Hematopoietic multipotent progenitor cell treated with erythropoietin and hydrocortisone succinate and interleukin-3 and kit ligand, for 4 days (in vitro differentiated cells): ENCODE results near the gene DDX31.
A peak's percentile ranks its signal among the peaks of the same experiment; 100 is the strongest.

Source experiments
- DNase-seq: peaks from one replicate; pipeline ENCODE4 v3.0.0-alpha.2; 2015

Gene DDX31

GRCh38 chr9:132592451-132592850 is 77.3 kb downstream of the DDX31 start:
- no peak for DNase-seq

- DNase-seq = no peak
Measured at GRCh38 chr9:132591751-132592314, 78.0 kb downstream of the DDX31 start.

DNA sequence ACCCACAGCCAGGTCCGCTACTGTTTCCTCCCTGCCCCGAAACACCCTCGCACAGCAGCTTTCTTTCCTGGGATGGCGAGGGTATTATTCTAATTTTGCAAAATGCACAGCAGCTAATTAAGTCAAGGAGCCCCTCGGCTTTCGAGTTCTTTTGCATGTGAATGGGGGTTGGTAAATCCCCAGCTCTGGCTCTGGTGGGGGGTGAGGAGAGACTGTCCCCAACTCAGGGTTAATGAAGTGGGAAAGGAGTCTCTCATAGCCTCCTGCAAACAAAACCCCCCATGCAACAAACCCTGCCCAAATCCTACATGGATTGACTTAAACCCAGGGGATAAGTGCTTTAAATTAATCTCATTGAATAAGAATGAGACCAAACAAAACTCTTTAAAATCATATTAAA is 78.5 kb downstream of the DDX31 start:
- DNase-seq = no peak

GRCh38 chr9:132590318-132591182 is 79.2 kb downstream of the DDX31 start:
- DNase-seq = no peak

GRCh38 chr9:132590037-132590317 is 79.8 kb downstream of the DDX31 start:
- DNase-seq = no peak

DNA sequence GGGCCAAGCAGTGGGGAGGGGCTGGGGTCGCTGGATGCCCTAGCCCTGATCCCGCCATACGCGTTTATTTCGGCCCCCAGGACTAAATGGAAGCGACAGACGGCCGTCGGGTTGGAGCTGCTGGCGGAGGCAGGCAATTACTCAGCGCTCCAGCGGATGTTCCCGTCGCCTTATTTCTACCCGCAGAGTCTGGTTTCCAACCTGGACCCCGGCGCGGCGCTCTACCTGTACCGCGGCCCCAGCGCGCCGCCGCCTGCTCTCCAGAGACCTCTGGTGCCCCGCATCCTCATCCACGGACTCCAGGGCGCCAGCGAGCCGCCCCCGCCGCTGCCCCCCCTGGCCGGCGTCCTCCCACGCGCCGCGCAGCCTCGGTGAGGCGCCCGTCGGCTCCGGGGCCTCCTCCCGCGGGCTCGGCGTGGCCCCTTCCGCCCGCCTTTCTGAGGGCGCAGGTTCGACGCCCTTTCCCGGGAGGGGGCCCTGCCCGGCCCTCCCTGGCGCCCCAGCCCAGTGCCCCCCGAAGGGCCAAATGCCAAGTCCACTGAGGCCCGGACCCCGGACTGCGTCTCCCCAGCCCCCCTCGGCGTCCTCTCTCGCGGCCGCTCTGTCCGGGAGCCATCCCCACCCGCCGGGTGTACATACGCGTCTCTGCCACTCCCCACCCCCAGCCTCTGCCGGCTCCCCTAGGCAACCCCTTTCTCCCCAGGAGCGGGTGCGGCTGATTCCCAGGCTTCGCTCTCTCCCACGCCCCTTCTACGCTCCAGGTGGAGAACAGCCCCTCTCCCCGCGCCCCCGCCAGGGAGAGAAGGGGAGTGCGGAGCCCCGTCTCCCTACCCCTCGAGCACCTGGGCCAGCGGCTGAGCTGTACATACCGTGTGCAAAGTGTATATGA is 80.4 kb downstream of the DDX31 start:
- no peak for DNase-seq

DNA sequence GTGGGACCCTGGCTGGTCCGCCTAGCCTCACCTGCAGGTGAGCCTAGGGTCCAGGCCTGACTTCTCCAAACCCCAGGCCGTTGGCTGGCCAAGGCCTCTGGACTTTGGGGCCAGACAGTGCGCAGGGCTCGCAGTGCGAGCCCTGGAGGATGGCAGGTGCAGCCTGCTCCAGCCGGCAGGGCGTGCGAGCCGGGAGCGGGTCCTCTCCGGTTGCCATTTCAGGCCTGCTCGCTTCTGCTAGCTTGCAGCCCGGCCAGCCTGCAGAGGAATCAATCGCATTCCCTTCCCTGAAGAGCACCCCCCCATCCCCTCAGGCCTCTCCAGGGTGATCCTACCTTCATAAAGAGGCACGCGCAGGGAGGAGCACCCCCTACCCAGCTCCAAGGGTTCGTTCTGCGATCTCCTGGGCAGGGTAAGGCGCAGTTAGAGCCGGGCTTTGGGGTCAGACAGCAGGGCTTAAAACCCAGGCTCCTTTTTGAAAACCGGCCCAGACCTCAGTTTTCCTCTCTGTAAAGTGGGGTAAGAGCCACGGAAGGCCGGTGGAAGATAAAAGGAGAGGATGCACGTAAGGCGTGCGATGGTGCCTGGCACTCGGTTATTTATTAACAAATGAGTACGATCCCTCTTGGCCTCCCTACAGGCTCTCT is 81.2 kb downstream of the DDX31 start:
- DNase-seq = no peak

DNA sequence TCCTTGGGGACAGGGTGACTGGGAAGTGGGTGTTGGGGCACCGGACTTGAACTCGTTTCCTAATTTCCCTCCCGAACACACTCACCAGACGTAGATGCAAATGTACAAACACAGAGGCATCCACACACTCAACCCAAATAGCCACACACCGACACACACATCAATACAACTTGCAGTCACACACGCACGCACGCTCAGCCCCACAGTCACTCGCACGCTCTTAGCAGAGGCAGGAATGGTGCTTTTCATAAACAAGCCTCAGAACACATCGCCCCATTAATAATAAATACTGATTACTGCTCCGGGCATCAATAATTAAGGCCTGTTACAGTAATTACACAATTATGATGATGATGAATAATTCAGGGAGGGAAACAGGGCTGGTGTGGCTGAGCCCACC is 81.7 kb downstream of the DDX31 start:
- DNase-seq = no peak

GRCh38 chr9:132587592-132587955 is 82.2 kb downstream of the DDX31 start:
- no peak for DNase-seq

- DNase-seq = no peak
Measured at GRCh38 chr9:132586830-132587591, 82.8 kb downstream of the DDX31 start.

- peak; percentile 41 for DNase-seq
Measured at GRCh38 chr9:132585954-132586829, 83.6 kb downstream of the DDX31 start.

GRCh38 chr9:132584601-132585560 is 84.9 kb downstream of the DDX31 start:
- no peak for DNase-seq

DNA sequence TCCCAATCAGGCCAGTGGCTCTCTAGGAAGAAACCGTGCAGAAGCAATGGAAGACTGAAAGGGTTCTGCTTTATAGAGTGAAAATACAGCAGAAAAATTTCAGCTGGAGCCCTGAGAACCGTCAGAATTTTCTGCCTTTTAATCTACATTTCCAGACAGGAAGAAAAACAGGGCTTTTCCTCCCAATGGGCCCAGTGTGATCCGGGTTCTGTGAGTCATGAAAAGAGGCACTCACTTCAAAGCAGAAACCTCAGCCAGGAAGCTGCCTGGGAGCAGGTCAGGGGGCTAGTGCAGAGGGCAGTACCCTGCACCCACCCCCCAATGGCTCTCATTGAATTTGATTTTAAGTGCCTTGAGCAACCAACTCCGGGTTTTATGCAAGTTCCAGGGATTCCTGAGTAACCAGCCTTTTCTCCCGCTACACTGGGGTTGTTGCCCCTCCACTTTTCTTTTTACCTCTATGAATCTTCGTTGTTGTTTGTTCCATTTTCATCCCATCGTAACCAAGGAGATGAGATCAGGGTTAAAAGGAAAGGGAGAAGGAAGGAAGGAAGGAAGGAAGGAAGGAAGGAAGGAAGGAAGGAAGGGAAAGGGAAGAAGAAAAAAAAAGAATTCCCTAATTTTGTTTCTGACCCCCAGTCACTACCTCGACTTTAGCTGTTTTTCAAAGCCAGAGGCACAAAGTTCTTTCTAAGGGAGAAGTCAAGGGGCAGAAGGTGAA is 86.0 kb downstream of the DDX31 start:
- no peak for DNase-seq

- no peak for DNase-seq
Measured at GRCh38 chr9:132582786-132583583, 86.8 kb downstream of the DDX31 start.

- DNase-seq = no peak
Measured at GRCh38 chr9:132582276-132582785, 87.5 kb downstream of the DDX31 start, which contains the start of gene BARHL1. BARHL1 (plus strand) TSS chr9:132582606; CDS start chr9:132582798, 192 bp downstream.

DNA sequence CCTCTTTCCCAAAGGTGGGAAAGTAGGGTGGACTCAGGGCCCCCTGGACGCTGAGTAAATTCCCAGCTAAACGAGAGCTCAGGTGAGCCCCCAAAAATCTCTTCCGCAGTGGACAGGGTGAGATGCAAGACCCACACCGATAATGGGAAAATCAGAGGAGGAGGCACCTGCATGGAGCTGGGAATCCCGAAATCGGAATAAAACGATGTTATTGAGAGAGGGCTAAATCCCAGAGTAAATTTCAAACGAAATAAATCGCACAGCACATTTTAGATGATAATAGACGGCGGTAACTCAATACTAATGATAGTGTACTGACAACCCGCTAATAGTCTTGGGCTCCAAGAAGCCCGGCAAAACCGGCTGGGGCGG is 90.4 kb downstream of the DDX31 start:
- no peak for DNase-seq

- no peak for DNase-seq
Measured at GRCh38 chr9:132578367-132578932, 91.3 kb downstream of the DDX31 start.

- no peak for DNase-seq
Measured at GRCh38 chr9:132577119-132577518, 92.7 kb downstream of the DDX31 start.
